Mucosa of descending colon (tissue), 3 donors: ENCODE results near the gene SCN5A. TPM values are rescaled to one million over a fixed set of nuclear protein-coding genes. Genes with fewer than 3 reads are reported as not detected.

Source experiments
- ATAC-seq: fragments of 200-7000 bp; cut with Tn5 transposase; one replicate; pipeline ENCODE4 v1.9.1; 2020; ENCODE audit warnings: mild to moderate bottlenecking, moderate library complexity
- DNase-seq, 3 donors: peaks; one replicate each; pipeline ENCODE4 v3.0.0-alpha.2; 2020
- H3K36me3 ChIP-seq: fragments of 200-600 bp; one replicate; pipeline ENCODE4 v1.8.0; 2021; ENCODE audit warnings: low read depth, mild to moderate bottlenecking
- H3K4me1 ChIP-seq: fragments of 200-600 bp; one replicate; pipeline ENCODE4 v1.8.0; 2021; ENCODE audit warnings: low read depth, mild to moderate bottlenecking
- H3K4me3 ChIP-seq: fragments of 200-600 bp; one replicate; pipeline ENCODE4 v1.8.0; 2021; ENCODE audit warnings: mild to moderate bottlenecking
- H3K9me3 ChIP-seq: fragments of 200-600 bp; one replicate; pipeline ENCODE4 v1.8.0; 2021; ENCODE audit warnings: mild to moderate bottlenecking
- CTCF ChIP-seq: fragments of 200-600 bp; IDR thresholded peaks from one replicate; pipeline ENCODE4 v1.8.0; 2022; ENCODE audit warnings: antibody characterized with exemption, mild to moderate bottlenecking
- intact Hi-C, 2 donors: fragments of 100-400 bp; cut with DNase I in 1 of 2; cut with micrococcal nuclease in 1 of 2; formaldehyde crosslinking; loops; one replicate each; pipeline versions ENCODE4 v1.11.0 to v1.11.1; 2022; cut with DNase I, micrococcal nuclease
- total RNA-seq, 3 donors: library from RNA; stranded (reverse); fragmentation: NEBNext Ultra II Directional in 2 of 3; extraction: Animal tissue kit (Norgen Biotek cat#: 25700) in 2 of 3; gene quantifications; one replicate each; pipeline versions ENCODE4 v1.2.1 to v1.2.4, GENCODE V29; 2021 to 2023
- donor health status: DM: no; HTN: no; CAD: no; lungs with moderate emphysema.
- donor health status: DM: no; HTN: no; CAD: no.
- donor health status: DM: no; HTN: yes; CAD: no.

SCN5A gene
- total RNA-seq, 3 donors from 2014 or later = 0.31 to 1.3 (median 0.32) TPM

- Histone ChIP-seq H3K4me3 (no peak overlapping the region), H3K36me3 (no peaks in the 10 kb centered on the region), H3K9me3 (no peaks in the 10 kb centered on the region), H3K4me1 (no peaks in the 10 kb centered on the region)
- TF ChIP-seq CTCF = no peak
- intact Hi-C loops = no loop called here
- no peak for DNase-seq
- no peak for ATAC-seq
Observed at GRCh38 chr3:38542401-38543298, 106.8 kb downstream of the SCN5A start.

GRCh38 chr3:38541806-38542205 is 107.7 kb downstream of the SCN5A start:
- TF ChIP-seq CTCF = no peak
- Histone ChIP-seq H3K9me3 (no peaks in the 10 kb centered on the region), H3K4me1 (no peaks in the 10 kb centered on the region), H3K4me3 (no peak overlapping the region), H3K36me3 (no peaks in the 10 kb centered on the region)
- intact Hi-C loops = no loop called here
- DNase-seq (no peak), ATAC-seq (no peak)

- intact Hi-C loops = no loop called here
- DNase-seq (no peak), ATAC-seq (no peak)
- H3K9me3 ChIP-seq = no peaks in the 10 kb centered on the region
- TF ChIP-seq CTCF = no peak
- H3K4me1 ChIP-seq = no peaks in the 10 kb centered on the region
- no peaks in the 10 kb centered on the region for H3K36me3 ChIP-seq
- no peak overlapping the region for H3K4me3 ChIP-seq
Observed at GRCh38 chr3:38538773-38539353, 110.6 kb downstream of the SCN5A start.

GRCh38 chr3:38536671-38537070 is 112.8 kb downstream of the SCN5A start:
- ATAC-seq (no peak), DNase-seq (no peak)
- TF ChIP-seq CTCF = no peak
- no peaks in the 10 kb centered on the region for H3K4me1 ChIP-seq
- intact Hi-C loops = no loop called here
- no peak overlapping the region for H3K4me3 ChIP-seq
- no peaks in the 10 kb centered on the region for H3K36me3 ChIP-seq
- H3K9me3 ChIP-seq = no peaks in the 10 kb centered on the region

- TF ChIP-seq CTCF = no peak
- Histone ChIP-seq H3K4me1 (no peaks in the 10 kb centered on the region), H3K4me3 (no peak overlapping the region), H3K9me3 (no peaks in the 10 kb centered on the region), H3K36me3 (no peaks in the 10 kb centered on the region)
- DNase-seq = no peak
- ATAC-seq = no peak
- intact Hi-C loops = no loop called here
Observed at GRCh38 chr3:38534604-38535003, 114.9 kb downstream of the SCN5A start.
